Hepatocyte (in vitro differentiated cells): Measurements from ENCODE around the gene KCNJ5. TPM values are rescaled to one million over a fixed set of nuclear protein-coding genes. Genes with fewer than 3 reads are reported as not detected.

Source experiments
- DNase-seq: peaks from one replicate; pipeline ENCODE4 v3.0.0-alpha.2; 2016; ENCODE audit warnings: low spot score
- H2AFZ ChIP-seq: fragments of 200-600 bp; sonication (generic); 2 replicates; pipeline ENCODE4 v1.6.0; 2016; ENCODE audit warnings: antibody characterized with exemption, mild to moderate bottlenecking
- H3K27ac ChIP-seq: fragments of 200-600 bp; sonication (generic); 2 replicates; pipeline ENCODE4 v1.5.1; 2016; ENCODE audit warnings: mild to moderate bottlenecking
- H3K27me3 ChIP-seq: fragments of 200-600 bp; sonication (generic); 2 replicates; pipeline ENCODE4 v1.6.1; 2016
- H3K36me3 ChIP-seq: fragments of 200-600 bp; sonication (generic); replicated peaks from 2 replicates; pipeline ENCODE4 v1.5.1; 2016; ENCODE audit warnings: low read depth; ENCODE audit not compliant: insufficient read depth
- H3K4me1 ChIP-seq: fragments of 200-600 bp; sonication (generic); 2 replicates; pipeline ENCODE4 v1.5.1; 2016; ENCODE audit warnings: mild to moderate bottlenecking, moderate library complexity; ENCODE audit not compliant: insufficient read depth
- H3K4me2 ChIP-seq: fragments of 200-600 bp; sonication (generic); 2 replicates; pipeline ENCODE4 v1.6.0; 2016
- H3K4me3 ChIP-seq: fragments of 200-600 bp; sonication (generic); 2 replicates; pipeline ENCODE4 v1.5.1; 2016; ENCODE audit warnings: mild to moderate bottlenecking
- H3K79me2 ChIP-seq: fragments of 200-600 bp; sonication (generic); 2 replicates; pipeline ENCODE4 v1.6.0; 2017; ENCODE audit warnings: mild to moderate bottlenecking
- H3K9me2 ChIP-seq: fragments of 200-600 bp; sonication (generic); replicated peaks from 2 replicates; pipeline ENCODE4 v1.6.0; 2017; ENCODE audit warnings: mild to moderate bottlenecking; ENCODE audit not compliant: insufficient read depth
- H3K9me3 ChIP-seq: fragments of 200-600 bp; sonication (generic); 2 replicates; pipeline ENCODE4 v1.5.1; 2016; ENCODE audit warnings: low read depth, mild to moderate bottlenecking
- H4K20me1 ChIP-seq: fragments of 200-600 bp; sonication (generic); 2 replicates; pipeline ENCODE4 v1.6.0; 2016; ENCODE audit warnings: mild to moderate bottlenecking; ENCODE audit not compliant: insufficient read depth, poor library complexity, severe bottlenecking
- EZH2 ChIP-seq: fragments of 200-600 bp; sonication (generic); IDR thresholded peaks from 2 replicates; pipeline ENCODE4 v1.6.1; 2016; ENCODE audit warnings: antibody characterized with exemption, mild to moderate bottlenecking, borderline replicate concordance
- EZH2phosphoT487 ChIP-seq: fragments of 200-600 bp; sonication (generic); IDR thresholded peaks from one replicate; pipeline ENCODE4 v1.6.1; 2018; ENCODE audit warnings: antibody characterized with exemption, mild to moderate bottlenecking, low read depth, moderate library complexity; ENCODE audit not compliant: unreplicated experiment, severe bottlenecking
- WGBS: methylation state at CpG from one replicate; pipeline ENCODE4 v1.1.6; 2016; ENCODE audit warnings: low lambda C conversion rate; ENCODE audit errors: missing lambda C conversion rate; 5-methylcytosine and 5-hydroxymethylcytosine counted together
- polyA plus RNA-seq: library from polyadenylated mRNA; unstranded; fragments of >200 nt; fragmentation: Nextera tagmentation; extraction: Ambion mirVana; gene quantifications from 2 replicates; pipeline ENCODE4 v1.2.1, GENCODE V29; 2016
- total RNA-seq: library from RNA; depleted of rRNA; stranded (reverse); fragments of >200 nt; gene quantifications from 2 replicates; pipeline ENCODE4 v1.2.3, GENCODE V29; 2014
- TF ChIP-seq, protein P1 (sequence below): fragments of 200-600 bp; sonication (generic); IDR thresholded peaks from 2 replicates; pipeline ENCODE4 v1.5.1; 2016; ENCODE audit warnings: antibody characterized with exemption, mild to moderate bottlenecking; ENCODE audit not compliant: poor library complexity

The KCNJ5 gene
- total and polyA plus RNA-seq, 2 experiments from 2014 or later: 1.00 to 1.2 TPM

DNA sequence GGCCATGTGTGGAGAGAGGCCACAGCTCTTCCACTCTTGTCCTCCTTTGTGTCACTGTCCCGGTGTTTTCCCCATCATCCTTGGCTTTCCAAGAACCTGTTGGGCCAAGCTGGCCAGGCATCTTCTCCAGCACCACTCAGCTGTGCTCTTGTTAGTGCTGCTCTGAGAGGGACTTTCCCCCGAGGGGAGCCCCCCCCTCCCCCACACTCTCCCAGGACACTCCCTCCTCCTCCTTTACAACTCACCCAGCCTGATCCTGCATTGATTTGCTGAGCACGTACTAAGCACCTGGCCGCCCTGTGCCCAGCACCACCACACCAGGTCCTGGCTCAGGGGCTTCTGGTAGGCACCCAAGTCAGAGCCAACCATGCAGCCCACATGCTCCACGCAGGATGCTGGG, 38.3 kb downstream of the KCNJ5 start:
- Histone ChIP-seq H3K36me3 (no peaks in the 10 kb centered on the region), H3K4me1 (no peaks in the 10 kb centered on the region), H3K27me3 (no peaks in the 10 kb centered on the region), H2AFZ (no peak overlapping the region), H3K9me3 (no peaks in the 10 kb centered on the region), H3K9me2 (no peaks in the 10 kb centered on the region), H3K27ac (no peak overlapping the region), H3K4me2 (no peak overlapping the region), H4K20me1 (no peaks in the 10 kb centered on the region), H3K4me3 (no peak overlapping the region), H3K79me2 (no peaks in the 10 kb centered on the region)
- no peak for DNase-seq
- 61% methylated on average over 5 of the region's 5 CpGs for WGBS
- no peak for TF ChIP-seq EZH2
- TF ChIP-seq, protein P1, sequence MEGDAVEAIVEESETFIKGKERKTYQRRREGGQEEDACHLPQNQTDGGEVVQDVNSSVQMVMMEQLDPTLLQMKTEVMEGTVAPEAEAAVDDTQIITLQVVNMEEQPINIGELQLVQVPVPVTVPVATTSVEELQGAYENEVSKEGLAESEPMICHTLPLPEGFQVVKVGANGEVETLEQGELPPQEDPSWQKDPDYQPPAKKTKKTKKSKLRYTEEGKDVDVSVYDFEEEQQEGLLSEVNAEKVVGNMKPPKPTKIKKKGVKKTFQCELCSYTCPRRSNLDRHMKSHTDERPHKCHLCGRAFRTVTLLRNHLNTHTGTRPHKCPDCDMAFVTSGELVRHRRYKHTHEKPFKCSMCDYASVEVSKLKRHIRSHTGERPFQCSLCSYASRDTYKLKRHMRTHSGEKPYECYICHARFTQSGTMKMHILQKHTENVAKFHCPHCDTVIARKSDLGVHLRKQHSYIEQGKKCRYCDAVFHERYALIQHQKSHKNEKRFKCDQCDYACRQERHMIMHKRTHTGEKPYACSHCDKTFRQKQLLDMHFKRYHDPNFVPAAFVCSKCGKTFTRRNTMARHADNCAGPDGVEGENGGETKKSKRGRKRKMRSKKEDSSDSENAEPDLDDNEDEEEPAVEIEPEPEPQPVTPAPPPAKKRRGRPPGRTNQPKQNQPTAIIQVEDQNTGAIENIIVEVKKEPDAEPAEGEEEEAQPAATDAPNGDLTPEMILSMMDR: no peak
- TF ChIP-seq EZH2phosphoT487: no peak

DNA sequence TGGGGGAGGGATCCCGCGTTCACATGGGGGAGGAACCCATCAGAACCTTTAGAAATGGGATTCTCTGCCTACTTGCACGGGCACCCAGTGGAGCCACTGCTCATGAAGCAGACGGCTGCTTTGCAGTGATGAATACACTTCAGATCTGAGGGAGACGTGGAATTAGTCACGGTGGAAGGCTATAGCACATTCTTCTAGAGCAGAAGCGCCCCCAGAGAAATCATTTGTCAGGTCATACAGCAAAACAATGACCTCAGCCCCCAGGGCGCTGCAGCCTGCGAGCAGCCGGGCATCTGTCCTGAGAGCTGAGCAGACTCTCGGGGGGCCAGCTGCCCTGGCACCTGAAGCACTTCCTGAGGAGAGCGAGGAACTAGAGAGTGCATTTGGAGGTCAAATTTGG, 38.8 kb downstream of the KCNJ5 start:
- H2AFZ ChIP-seq: no peak overlapping the region
- H3K4me3 ChIP-seq: no peak overlapping the region
- H3K4me1 ChIP-seq: no peaks in the 10 kb centered on the region
- no peak overlapping the region for H3K4me2 ChIP-seq
- H4K20me1 ChIP-seq: no peaks in the 10 kb centered on the region
- no peaks in the 10 kb centered on the region for H3K27me3 ChIP-seq
- H3K9me2 ChIP-seq: no peaks in the 10 kb centered on the region
- no peak for DNase-seq
- H3K9me3 ChIP-seq: no peaks in the 10 kb centered on the region
- TF ChIP-seq, protein P1: no peak
- TF ChIP-seq EZH2 (no peak), EZH2phosphoT487 (no peak)
- no peak overlapping the region for H3K27ac ChIP-seq
- no peaks in the 10 kb centered on the region for H3K79me2 ChIP-seq
- WGBS: 49% methylated on average over 12 of the region's 12 CpGs
- H3K36me3 ChIP-seq: no peaks in the 10 kb centered on the region

DNA sequence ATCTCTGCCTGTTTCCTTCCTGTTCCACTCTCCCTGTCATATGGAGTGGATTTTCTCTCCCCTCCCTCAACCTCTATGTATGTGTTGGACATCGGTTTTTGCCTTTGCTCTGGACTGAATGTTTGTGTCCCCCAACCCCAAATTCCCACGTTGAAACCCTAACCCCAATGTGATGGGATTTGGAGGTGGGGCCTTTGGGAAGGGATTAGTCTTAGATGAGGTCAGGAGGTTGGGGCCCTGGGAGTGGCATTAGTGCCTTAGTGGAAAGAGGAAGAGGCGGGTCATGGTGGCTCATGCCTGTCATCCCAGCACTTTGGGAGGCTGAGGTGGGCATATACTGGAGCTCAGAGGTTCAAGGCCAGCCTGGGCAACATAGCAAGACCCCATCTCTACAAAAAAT, 39.9 kb downstream of the KCNJ5 start:
- no peaks in the 10 kb centered on the region for H3K9me2 ChIP-seq
- no peaks in the 10 kb centered on the region for H3K4me1 ChIP-seq
- no peak overlapping the region for H3K4me3 ChIP-seq
- H3K36me3 ChIP-seq: no peaks in the 10 kb centered on the region
- no peak overlapping the region for H3K4me2 ChIP-seq
- 84% methylated on average over 3 of the region's 3 CpGs for WGBS
- H4K20me1 ChIP-seq: no peaks in the 10 kb centered on the region
- no peaks in the 10 kb centered on the region for H3K27me3 ChIP-seq
- H3K79me2 ChIP-seq: no peaks in the 10 kb centered on the region
- TF ChIP-seq, protein P1: no peak
- TF ChIP-seq EZH2phosphoT487 (no peak), EZH2 (no peak)
- no peaks in the 10 kb centered on the region for H3K9me3 ChIP-seq
- H2AFZ ChIP-seq: no peak overlapping the region
- no peak overlapping the region for H3K27ac ChIP-seq
- no peak for DNase-seq

DNA sequence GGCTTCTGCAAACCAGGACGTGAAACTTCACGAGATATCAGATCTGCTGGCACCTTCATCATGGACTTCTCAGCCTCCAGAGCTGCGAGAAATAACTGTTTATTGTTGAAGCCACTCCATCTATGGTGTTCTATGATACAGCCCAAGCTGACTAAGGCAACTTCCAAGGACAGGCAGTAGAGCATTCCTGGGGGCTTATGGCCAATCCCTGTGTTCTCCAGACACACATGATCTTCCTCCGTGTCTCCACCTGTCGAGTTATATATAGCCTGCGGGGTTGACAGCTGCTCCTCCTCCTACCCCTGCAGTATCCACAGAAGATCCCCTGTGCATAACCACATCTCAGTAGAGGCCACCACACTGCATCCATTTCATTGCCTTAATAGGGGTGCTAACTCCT, 40.5 kb downstream of the KCNJ5 start:
- H3K4me2 ChIP-seq: no peak overlapping the region
- no peak overlapping the region for H3K4me3 ChIP-seq
- H3K36me3 ChIP-seq: no peaks in the 10 kb centered on the region
- H3K4me1 ChIP-seq: no peaks in the 10 kb centered on the region
- 75% methylated on average over 6 of the region's 6 CpGs for WGBS
- no peak overlapping the region for H3K27ac ChIP-seq
- TF ChIP-seq EZH2 (no peak), EZH2phosphoT487 (no peak)
- TF ChIP-seq, protein P1: no peak
- no peaks in the 10 kb centered on the region for H3K27me3 ChIP-seq
- H2AFZ ChIP-seq: no peak overlapping the region
- H3K79me2 ChIP-seq: no peaks in the 10 kb centered on the region
- no peaks in the 10 kb centered on the region for H4K20me1 ChIP-seq
- no peaks in the 10 kb centered on the region for H3K9me2 ChIP-seq
- DNase-seq: no peak
- H3K9me3 ChIP-seq: no peaks in the 10 kb centered on the region
